ENCODE measurements around the gene CHAC1.

CHAC1 gene, protein sequence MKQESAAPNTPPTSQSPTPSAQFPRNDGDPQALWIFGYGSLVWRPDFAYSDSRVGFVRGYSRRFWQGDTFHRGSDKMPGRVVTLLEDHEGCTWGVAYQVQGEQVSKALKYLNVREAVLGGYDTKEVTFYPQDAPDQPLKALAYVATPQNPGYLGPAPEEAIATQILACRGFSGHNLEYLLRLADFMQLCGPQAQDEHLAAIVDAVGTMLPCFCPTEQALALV

DNA sequence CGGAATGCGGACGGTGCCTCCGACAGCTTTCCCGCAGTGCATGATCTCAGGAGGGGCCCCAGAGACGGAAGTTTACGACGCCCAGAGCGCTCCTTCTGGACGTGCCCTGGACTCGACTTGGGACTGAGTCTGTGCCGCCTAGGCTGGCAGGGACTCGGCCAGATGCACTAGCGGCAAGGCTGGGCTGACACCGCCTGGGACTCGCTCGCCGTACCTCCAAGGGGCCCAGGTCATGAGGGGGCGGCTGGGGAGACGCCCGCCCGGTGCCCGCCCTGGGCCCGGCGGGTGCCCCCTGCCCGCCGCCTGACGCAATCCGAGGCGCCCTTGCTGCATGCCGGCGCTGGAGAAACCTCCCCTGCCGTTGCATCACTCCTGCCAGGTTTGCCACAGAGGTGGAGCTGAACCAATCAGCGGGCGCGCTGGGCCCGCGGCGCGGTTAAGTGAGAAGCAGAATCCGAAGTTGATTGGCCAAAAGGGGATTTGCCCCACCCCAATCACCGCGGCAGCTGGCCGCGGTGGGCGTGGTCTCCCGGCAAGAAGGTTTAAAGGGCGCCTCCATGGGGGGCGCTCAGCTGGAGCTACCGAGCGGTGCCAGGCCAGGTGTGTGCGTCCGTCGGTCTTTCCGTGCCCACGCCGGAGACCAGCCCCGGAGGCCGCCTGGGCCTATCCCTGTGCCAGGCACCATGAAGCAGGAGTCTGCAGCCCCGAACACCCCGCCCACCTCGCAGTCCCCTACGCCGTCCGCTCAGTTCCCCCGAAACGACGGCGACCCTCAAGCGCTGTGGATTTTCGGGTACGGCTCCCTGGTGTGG lies at the start of gene CHAC1:
TSS of gene CHAC1 (plus strand) at position 571 of the 812 bp plus-strand sequence. CDS start at position 684, 113 bp downstream.
- peak within 1 kb of the TSS; percentile 95 for H3K4me3 ChIP-seq (ENCODE audit: low read length)
- H3K36me3 ChIP-seq (ENCODE audit: control insufficient read depth, insufficient read depth, low read length) = peaks cover 18% of the 10 kb centered on the region
- H3K9me3 ChIP-seq (ENCODE audit: control insufficient read depth, insufficient read depth, low read length) = no peaks in the 10 kb centered on the region
- peak; percentile 95 for DNase-seq (ENCODE audit: low read depth, low spot score)
- no peaks in the 10 kb centered on the region for H3K27me3 ChIP-seq (ENCODE audit: control insufficient read depth, insufficient read depth, low read length)
- H3K4me1 ChIP-seq (ENCODE audit: control insufficient read depth, insufficient read depth, low read length) = peaks cover 7% of the 10 kb centered on the region
- no peak within 1 kb of the TSS for H3K27ac ChIP-seq (ENCODE audit: low read length)
- no CpG with 5 or more reads among the region's 72 CpGs for WGBS (ENCODE audit: insufficient coverage, insufficient read length)

DNA sequence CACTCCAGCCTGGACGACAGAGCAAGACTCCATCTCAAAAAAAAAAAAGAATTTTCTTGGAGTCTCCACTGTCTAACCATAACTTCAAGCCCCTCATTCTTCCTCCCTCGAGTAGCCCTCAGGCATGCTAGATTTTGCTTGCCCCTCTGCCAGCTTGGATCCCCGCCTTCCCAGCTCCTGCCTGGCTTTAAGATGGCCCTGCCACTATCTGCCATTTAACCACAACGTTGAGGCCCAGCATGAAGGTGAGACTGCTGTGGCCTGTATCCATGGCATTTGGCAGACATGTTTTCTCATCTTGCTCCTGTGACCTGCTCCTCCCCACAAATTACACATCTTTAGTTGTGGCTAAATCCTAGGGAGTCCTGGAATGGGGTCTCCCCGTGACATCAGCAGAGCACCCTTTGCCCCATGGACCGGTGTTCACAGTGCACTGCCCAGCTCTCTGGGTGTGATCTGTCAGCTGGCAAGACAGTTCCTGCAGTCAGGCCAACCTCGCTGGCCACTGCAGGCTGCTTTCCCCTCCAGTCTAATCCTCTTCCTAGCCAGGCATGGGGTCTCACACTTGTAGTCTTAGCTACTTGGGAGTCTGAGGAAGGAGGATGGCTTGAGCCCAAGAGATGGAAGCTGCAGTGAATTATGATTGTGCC lies 48.6 kb upstream of the CHAC1 start:
- WGBS (ENCODE audit: insufficient coverage, insufficient read length) = no CpG with 5 or more reads among the region's 7 CpGs
- Histone ChIP-seq H3K4me1 (ENCODE audit: control insufficient read depth, insufficient read depth, low read length) (peaks cover 6% of the 10 kb centered on the region; the same call in 1 of the 2 replicates), H3K27ac (ENCODE audit: low read length) (no peak overlapping the region)

GRCh38 chr15:40906091-40906990 lies 46.9 kb upstream of the CHAC1 start:
- WGBS (ENCODE audit: insufficient coverage, insufficient read length) = no CpG with 5 or more reads among the region's 36 CpGs
- no peak for DNase-seq (ENCODE audit: low read depth, low spot score)
- Histone ChIP-seq H3K36me3 (ENCODE audit: control insufficient read depth, insufficient read depth, low read length) (peaks cover 4% of the 10 kb centered on the region; the same call in 1 of the 2 replicates), H3K9me3 (ENCODE audit: control insufficient read depth, insufficient read depth, low read length) (no peaks in the 10 kb centered on the region), H3K4me3 (ENCODE audit: low read length) (peak overlapping the region; percentile 21; the same call in 1 of the 2 replicates), H3K27me3 (ENCODE audit: control insufficient read depth, insufficient read depth, low read length) (no peaks in the 10 kb centered on the region), H3K4me1 (ENCODE audit: control insufficient read depth, insufficient read depth, low read length) (peaks cover 6% of the 10 kb centered on the region), H3K27ac (ENCODE audit: low read length) (no peak overlapping the region)

More for the DNA sequence above, 48.6 kb upstream of the CHAC1 start:
- Histone ChIP-seq H3K9me3 (ENCODE audit: control insufficient read depth, insufficient read depth, low read length) (no peaks in the 10 kb centered on the region), H3K27me3 (ENCODE audit: control insufficient read depth, insufficient read depth, low read length) (no peaks in the 10 kb centered on the region), H3K36me3 (ENCODE audit: control insufficient read depth, insufficient read depth, low read length) (peaks cover 18% of the 10 kb centered on the region), H3K4me3 (ENCODE audit: low read length) (no peak overlapping the region)
- no peak for DNase-seq (ENCODE audit: low read depth, low spot score)

DNA sequence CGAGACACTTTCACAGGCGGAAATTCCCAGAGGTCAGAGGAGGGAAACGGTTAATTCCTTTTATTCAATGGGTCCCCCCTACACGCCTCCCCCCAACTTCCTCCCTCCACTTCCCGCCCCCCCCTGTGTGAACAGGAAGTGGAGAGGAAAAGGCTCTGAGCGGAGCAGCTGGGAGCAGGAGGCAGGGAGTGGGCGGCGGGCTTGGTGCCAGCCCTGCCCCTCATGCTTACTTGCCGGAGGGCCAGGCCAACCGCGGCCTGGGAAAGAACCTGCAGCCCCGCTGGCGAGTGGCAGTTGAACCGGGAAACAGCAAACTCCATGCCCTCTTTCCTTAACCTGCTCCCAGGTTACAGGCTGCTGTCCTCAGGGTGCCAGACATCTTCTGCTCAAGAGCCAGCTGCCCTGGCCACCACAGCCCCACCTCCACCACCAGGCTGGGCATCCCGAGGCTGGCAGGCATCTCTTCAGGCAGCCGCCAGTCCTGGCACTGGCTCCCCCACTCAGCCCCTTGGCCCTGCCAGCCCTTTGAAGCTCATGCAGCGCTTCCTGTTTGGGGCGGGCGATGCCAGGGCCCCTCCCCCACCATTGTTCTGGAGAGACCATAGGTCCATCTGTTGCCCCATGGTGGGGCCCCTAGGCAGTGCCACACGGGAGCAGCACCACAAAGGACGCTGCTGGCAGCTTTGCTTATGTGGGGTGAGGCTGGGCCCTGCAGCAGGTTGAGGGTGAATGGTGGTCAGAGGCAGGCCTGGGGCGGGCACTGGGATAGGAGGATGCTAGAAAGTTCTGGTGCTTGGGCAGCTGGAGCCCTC lies 46.1 kb upstream of the CHAC1 start:
- peak overlapping the region; percentile 2; the same call in 1 of the 2 replicates for H3K4me3 ChIP-seq (ENCODE audit: low read length)
- no CpG with 5 or more reads among the region's 22 CpGs for WGBS (ENCODE audit: insufficient coverage, insufficient read length)
- H3K4me1 ChIP-seq (ENCODE audit: control insufficient read depth, insufficient read depth, low read length) = peaks cover 6% of the 10 kb centered on the region
- H3K36me3 ChIP-seq (ENCODE audit: control insufficient read depth, insufficient read depth, low read length) = peaks cover 4% of the 10 kb centered on the region; the same call in 1 of the 2 replicates
- H3K9me3 ChIP-seq (ENCODE audit: control insufficient read depth, insufficient read depth, low read length) = no peaks in the 10 kb centered on the region
- no peak for DNase-seq (ENCODE audit: low read depth, low spot score)
- no peak overlapping the region for H3K27ac ChIP-seq (ENCODE audit: low read length)
- H3K27me3 ChIP-seq (ENCODE audit: control insufficient read depth, insufficient read depth, low read length) = no peaks in the 10 kb centered on the region

DNA sequence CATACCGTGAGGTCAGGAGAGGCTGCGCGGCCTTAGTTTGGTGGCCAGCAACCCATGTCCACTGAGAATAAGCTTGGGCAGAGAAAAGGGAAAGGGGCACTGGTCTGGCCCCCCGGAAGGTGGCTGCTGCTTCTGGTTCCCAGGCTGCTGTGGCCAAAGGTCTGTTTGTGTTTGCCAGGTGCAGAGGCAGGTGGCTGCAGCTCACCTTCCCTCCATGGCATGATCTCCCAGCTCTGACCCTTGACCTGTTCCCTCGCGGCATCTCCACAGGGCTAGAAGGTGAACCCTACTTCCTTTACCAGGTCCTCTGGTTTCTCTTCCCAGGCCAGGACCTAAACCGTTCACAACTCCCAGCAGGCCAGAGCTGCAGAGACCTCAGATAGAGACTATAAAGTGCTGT lies 45.2 kb upstream of the CHAC1 start:
- H3K27me3 ChIP-seq (ENCODE audit: control insufficient read depth, insufficient read depth, low read length) = no peaks in the 10 kb centered on the region

GRCh38 chr15:40909662-40910630 lies 43.3 kb upstream of the CHAC1 start:
- Histone ChIP-seq H3K9me3 (ENCODE audit: control insufficient read depth, insufficient read depth, low read length) (no peaks in the 10 kb centered on the region), H3K4me3 (ENCODE audit: low read length) (no peak overlapping the region), H3K27me3 (ENCODE audit: control insufficient read depth, insufficient read depth, low read length) (no peaks in the 10 kb centered on the region), H3K4me1 (ENCODE audit: control insufficient read depth, insufficient read depth, low read length) (peaks cover 11% of the 10 kb centered on the region), H3K36me3 (ENCODE audit: control insufficient read depth, insufficient read depth, low read length) (no peaks in the 10 kb centered on the region), H3K27ac (ENCODE audit: low read length) (no peak overlapping the region)
- no CpG with 5 or more reads among the region's 17 CpGs for WGBS (ENCODE audit: insufficient coverage, insufficient read length)
- DNase-seq (ENCODE audit: low read depth, low spot score) = no peak

More for the DNA sequence above, 45.2 kb upstream of the CHAC1 start:
- Histone ChIP-seq H3K27ac (ENCODE audit: low read length) (no peak overlapping the region), H3K9me3 (ENCODE audit: control insufficient read depth, insufficient read depth, low read length) (no peaks in the 10 kb centered on the region), H3K4me1 (ENCODE audit: control insufficient read depth, insufficient read depth, low read length) (peaks cover 8% of the 10 kb centered on the region), H3K36me3 (ENCODE audit: control insufficient read depth, insufficient read depth, low read length) (0 out of 2 replicates have a peak, but pooled peaks cover 4% of the 10 kb centered on the region), H3K4me3 (ENCODE audit: low read length) (no peak overlapping the region)
- DNase-seq (ENCODE audit: low read depth, low spot score) = no peak
- no CpG with 5 or more reads among the region's 7 CpGs for WGBS (ENCODE audit: insufficient coverage, insufficient read length)

GRCh38 chr15:40911141-40911540 lies 42.1 kb upstream of the CHAC1 start:
- no CpG with 5 or more reads among the region's 7 CpGs for WGBS (ENCODE audit: insufficient coverage, insufficient read length)
- Histone ChIP-seq H3K4me3 (ENCODE audit: low read length) (no peak overlapping the region), H3K4me1 (ENCODE audit: control insufficient read depth, insufficient read depth, low read length) (peaks cover 11% of the 10 kb centered on the region), H3K9me3 (ENCODE audit: control insufficient read depth, insufficient read depth, low read length) (no peaks in the 10 kb centered on the region), H3K27ac (ENCODE audit: low read length) (no peak overlapping the region), H3K36me3 (ENCODE audit: control insufficient read depth, insufficient read depth, low read length) (no peaks in the 10 kb centered on the region), H3K27me3 (ENCODE audit: control insufficient read depth, insufficient read depth, low read length) (no peaks in the 10 kb centered on the region)
- no peak for DNase-seq (ENCODE audit: low read depth, low spot score)

DNA sequence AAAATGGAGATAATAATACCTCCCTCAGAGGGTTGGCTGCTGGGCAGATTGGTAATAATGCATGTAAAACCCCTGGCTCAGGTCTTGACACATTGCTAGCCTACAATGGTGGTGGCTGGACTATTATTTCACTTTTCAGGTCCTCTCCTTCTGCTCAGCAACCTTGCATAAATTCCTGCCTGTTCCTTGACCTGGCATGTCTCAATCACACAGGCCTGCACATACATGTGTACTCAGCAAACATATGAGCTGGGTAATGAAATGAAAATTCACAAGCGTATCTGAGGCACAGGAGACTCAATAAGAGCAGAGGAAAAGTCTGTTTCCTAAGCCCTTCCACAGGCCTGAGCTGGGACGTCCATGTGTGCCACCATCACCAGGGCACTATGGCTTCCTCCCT lies 41.6 kb upstream of the CHAC1 start:
- H3K27me3 ChIP-seq (ENCODE audit: control insufficient read depth, insufficient read depth, low read length) = no peaks in the 10 kb centered on the region
- peaks cover 11% of the 10 kb centered on the region for H3K4me1 ChIP-seq (ENCODE audit: control insufficient read depth, insufficient read depth, low read length)
- no peaks in the 10 kb centered on the region for H3K9me3 ChIP-seq (ENCODE audit: control insufficient read depth, insufficient read depth, low read length)
- H3K27ac ChIP-seq (ENCODE audit: low read length) = no peak overlapping the region
- no peak for DNase-seq (ENCODE audit: low read depth, low spot score)
- no peak overlapping the region for H3K4me3 ChIP-seq (ENCODE audit: low read length)
- H3K36me3 ChIP-seq (ENCODE audit: control insufficient read depth, insufficient read depth, low read length) = no peaks in the 10 kb centered on the region
- WGBS (ENCODE audit: insufficient coverage, insufficient read length) = no CpG with 5 or more reads among the region's 2 CpGs
